Measurements from ENCODE around the gene TNFRSF8. TPM values are rescaled to one million over a fixed set of nuclear protein-coding genes. Genes with fewer than 3 reads are reported as not detected.
A peak's percentile ranks its signal among the peaks of the same experiment; 100 is the strongest.

The TNFRSF8 gene
- total and polyA plus RNA-seq, 2 of the 13 experiments (the other 11 are each of a cell fraction or from before 2014, with no cell fraction given) = not detected

- FAIRE-seq (no peak), DNase-seq (ENCODE audit: low spot score) (no peak), ATAC-seq (no peak)
- Histone ChIP-seq H3K9ac (ENCODE audit: insufficient read depth, low read depth, low read length) (no peak overlapping the region), H3K27me3 (ENCODE audit: control insufficient read depth in 1 of 2, insufficient read depth in 2 of 2, low read length in 2 of 2) (peaks cover 7 to 53% of the 10 kb centered on the region in 2 experiments; a peak in 4 of 5 replicates), H3K4me3 (replicated peaks in 1 of 3; ENCODE audit: insufficient read depth in 1 of 3, low read depth in 2 of 3, low read length in 3 of 3) (no peak overlapping the region), H3K36me3 (replicated peaks in 1 of 2; ENCODE audit: control insufficient read depth in 1 of 2, insufficient read depth in 2 of 2, low read length in 2 of 2) (no peaks in the 10 kb centered on the region), H3K27ac (ENCODE audit: extremely low read length, insufficient read depth, low read length) (no peak overlapping the region), H3K9me3 (ENCODE audit: low read length) (no peaks in the 10 kb centered on the region), H3K4me2 (ENCODE audit: low read depth, low read length) (no peak overlapping the region), H4K20me1 (ENCODE audit: insufficient read depth, low read length) (no peaks in the 10 kb centered on the region), H3K79me2 (ENCODE audit: insufficient read depth, low read length) (no peaks in the 10 kb centered on the region), H3K4me1 (ENCODE audit: insufficient read depth, low read length) (peaks cover 19% of the 10 kb centered on the region), H2AFZ (ENCODE audit: low read length) (no peak overlapping the region)
- in situ Hi-C loops (cut with HindIII; ENCODE audit: extremely low pct_ligation_motif_present, low pct_unique_long_range_greater_than_20kb) = no loop called here
- ChIA-PET POLR2A (no interaction called here), CTCF (ENCODE audit: low intra/inter-chr PET ratio, low total read pairs) (no interaction called here)
- TF ChIP-seq ZNF629 (CRISPR knock-in tag; conservative IDR thresholded peaks at IDR 0.05) (peak; percentile 61; the same call in 1 of the 2 replicates), MEIS2 (CRISPR knock-in tag; IDR thresholded peaks at IDR 0.05) (no peak)
- TF ChIP-seq, protein P1, sequence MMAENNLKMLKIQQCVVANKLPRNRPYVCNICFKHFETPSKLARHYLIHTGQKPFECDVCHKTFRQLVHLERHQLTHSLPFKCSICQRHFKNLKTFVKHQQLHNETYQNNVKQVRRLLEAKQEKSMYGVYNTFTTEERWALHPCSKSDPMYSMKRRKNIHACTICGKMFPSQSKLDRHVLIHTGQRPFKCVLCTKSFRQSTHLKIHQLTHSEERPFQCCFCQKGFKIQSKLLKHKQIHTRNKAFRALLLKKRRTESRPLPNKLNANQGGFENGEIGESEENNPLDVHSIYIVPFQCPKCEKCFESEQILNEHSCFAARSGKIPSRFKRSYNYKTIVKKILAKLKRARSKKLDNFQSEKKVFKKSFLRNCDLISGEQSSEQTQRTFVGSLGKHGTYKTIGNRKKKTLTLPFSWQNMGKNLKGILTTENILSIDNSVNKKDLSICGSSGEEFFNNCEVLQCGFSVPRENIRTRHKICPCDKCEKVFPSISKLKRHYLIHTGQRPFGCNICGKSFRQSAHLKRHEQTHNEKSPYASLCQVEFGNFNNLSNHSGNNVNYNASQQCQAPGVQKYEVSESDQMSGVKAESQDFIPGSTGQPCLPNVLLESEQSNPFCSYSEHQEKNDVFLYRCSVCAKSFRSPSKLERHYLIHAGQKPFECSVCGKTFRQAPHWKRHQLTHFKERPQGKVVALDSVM (CRISPR knock-in tag; IDR thresholded peaks at IDR 0.05) = peak; percentile 69; the same call in 1 of the 2 replicates
- 55% methylated on average over 6 of the region's 6 CpGs for WGBS (ENCODE audit: low lambda C conversion rate)
- BruUV-seq (replicated peaks) = no TSS peak
- intact Hi-C loops (cut with micrococcal nuclease; ENCODE audit: unreplicated experiment) = no loop called here
Observed at GRCh38 chr1:12176298-12177118, 113.4 kb downstream of the TNFRSF8 start.
